ENCODE measurements around the gene CNTLN.
A peak's percentile ranks its signal among the peaks of the same experiment; 100 is the strongest.

Gene CNTLN

GRCh38 chr9:17462869-17463464 lies 328.1 kb downstream of the CNTLN start:
- in situ Hi-C loops (cut with HindIII; ENCODE audit: low pct_ligation_motif_present, low pct_unique_long_range_greater_than_20kb, low sequenced_read_pairs) = no loop called here

GRCh38 chr9:17470036-17470813 lies 335.4 kb downstream of the CNTLN start:
- in situ Hi-C loops (cut with HindIII; ENCODE audit: low pct_ligation_motif_present, low pct_unique_long_range_greater_than_20kb, low sequenced_read_pairs) = no loop called here
- DNase-seq = no peak

More at GRCh38 chr9:17462869-17463464, 328.1 kb downstream of the CNTLN start:
- DNase-seq = peak; percentile 55

- DNase-seq = no peak
- in situ Hi-C loops (cut with HindIII; ENCODE audit: low pct_ligation_motif_present, low pct_unique_long_range_greater_than_20kb, low sequenced_read_pairs) = no loop called here
Measured at GRCh38 chr9:17472126-17472525, 337.3 kb downstream of the CNTLN start.

- no peak for DNase-seq
- in situ Hi-C loops (cut with HindIII; ENCODE audit: low pct_ligation_motif_present, low pct_unique_long_range_greater_than_20kb, low sequenced_read_pairs) = no loop called here
Measured at GRCh38 chr9:17476401-17476800, 341.6 kb downstream of the CNTLN start.

- in situ Hi-C loops (cut with HindIII; ENCODE audit: low pct_ligation_motif_present, low pct_unique_long_range_greater_than_20kb, low sequenced_read_pairs) = no loop called here
- DNase-seq = no peak
Measured at GRCh38 chr9:17477816-17478215, 343.0 kb downstream of the CNTLN start.

GRCh38 chr9:17480966-17481365 lies 346.1 kb downstream of the CNTLN start:
- DNase-seq = no peak
- in situ Hi-C loops (cut with HindIII; ENCODE audit: low pct_ligation_motif_present, low pct_unique_long_range_greater_than_20kb, low sequenced_read_pairs) = no loop called here

GRCh38 chr9:17481565-17481964 lies 346.7 kb downstream of the CNTLN start:
- in situ Hi-C loops (cut with HindIII; ENCODE audit: low pct_ligation_motif_present, low pct_unique_long_range_greater_than_20kb, low sequenced_read_pairs) = no loop called here
- DNase-seq = no peak

GRCh38 chr9:17484906-17485305 lies 350.1 kb downstream of the CNTLN start:
- in situ Hi-C loops (cut with HindIII; ENCODE audit: low pct_ligation_motif_present, low pct_unique_long_range_greater_than_20kb, low sequenced_read_pairs) = no loop called here
- no peak for DNase-seq

- no peak for DNase-seq
- in situ Hi-C loops (cut with HindIII; ENCODE audit: low pct_ligation_motif_present, low pct_unique_long_range_greater_than_20kb, low sequenced_read_pairs) = no loop called here
Measured at GRCh38 chr9:17486396-17486795, 351.6 kb downstream of the CNTLN start.

GRCh38 chr9:17487467-17487866 lies 352.6 kb downstream of the CNTLN start:
- in situ Hi-C loops (cut with HindIII; ENCODE audit: low pct_ligation_motif_present, low pct_unique_long_range_greater_than_20kb, low sequenced_read_pairs) = no loop called here
- DNase-seq = no peak

GRCh38 chr9:17488662-17489061 lies 353.8 kb downstream of the CNTLN start:
- in situ Hi-C loops (cut with HindIII; ENCODE audit: low pct_ligation_motif_present, low pct_unique_long_range_greater_than_20kb, low sequenced_read_pairs) = no loop called here
- no peak for DNase-seq

- in situ Hi-C loops (cut with HindIII; ENCODE audit: low pct_ligation_motif_present, low pct_unique_long_range_greater_than_20kb, low sequenced_read_pairs) = no loop called here
Measured at GRCh38 chr9:17490110-17490509, 355.3 kb downstream of the CNTLN start.

GRCh38 chr9:17491780-17492179 lies 356.9 kb downstream of the CNTLN start:
- no peak for DNase-seq
- in situ Hi-C loops (cut with HindIII; ENCODE audit: low pct_ligation_motif_present, low pct_unique_long_range_greater_than_20kb, low sequenced_read_pairs) = no loop called here

More at GRCh38 chr9:17490110-17490509, 355.3 kb downstream of the CNTLN start:
- no peak for DNase-seq

GRCh38 chr9:17503196-17503595 lies 368.4 kb downstream of the CNTLN start:
- in situ Hi-C loops (cut with HindIII; ENCODE audit: low pct_ligation_motif_present, low pct_unique_long_range_greater_than_20kb, low sequenced_read_pairs) = no loop called here
- no peak for DNase-seq

GRCh38 chr9:17509151-17509550 lies 374.3 kb downstream of the CNTLN start:
- in situ Hi-C loops (cut with HindIII; ENCODE audit: low pct_ligation_motif_present, low pct_unique_long_range_greater_than_20kb, low sequenced_read_pairs) = no loop called here
- DNase-seq = no peak

- in situ Hi-C loops (cut with HindIII; ENCODE audit: low pct_ligation_motif_present, low pct_unique_long_range_greater_than_20kb, low sequenced_read_pairs) = no loop called here
- DNase-seq = no peak
Measured at GRCh38 chr9:17509701-17510100, 374.9 kb downstream of the CNTLN start.

GRCh38 chr9:17519761-17520160 lies 384.9 kb downstream of the CNTLN start:
- no peak for DNase-seq
- in situ Hi-C loops (cut with HindIII; ENCODE audit: low pct_ligation_motif_present, low pct_unique_long_range_greater_than_20kb, low sequenced_read_pairs) = no loop called here

GRCh38 chr9:17520268-17521064 lies 385.6 kb downstream of the CNTLN start:
- in situ Hi-C loops (cut with HindIII; ENCODE audit: low pct_ligation_motif_present, low pct_unique_long_range_greater_than_20kb, low sequenced_read_pairs) = no loop called here
- no peak for DNase-seq

- DNase-seq = no peak
- in situ Hi-C loops (cut with HindIII; ENCODE audit: low pct_ligation_motif_present, low pct_unique_long_range_greater_than_20kb, low sequenced_read_pairs) = no loop called here
Measured at GRCh38 chr9:17521100-17521855, 386.4 kb downstream of the CNTLN start.

All from ACHN (cell line).